NCI-H226 (cell line): ENCODE results near the gene POLR2E.

Source experiments
- DNase-seq: peaks from one replicate; pipeline ENCODE4 v3.0.0-alpha.2; 2015

Gene POLR2E

DNA sequence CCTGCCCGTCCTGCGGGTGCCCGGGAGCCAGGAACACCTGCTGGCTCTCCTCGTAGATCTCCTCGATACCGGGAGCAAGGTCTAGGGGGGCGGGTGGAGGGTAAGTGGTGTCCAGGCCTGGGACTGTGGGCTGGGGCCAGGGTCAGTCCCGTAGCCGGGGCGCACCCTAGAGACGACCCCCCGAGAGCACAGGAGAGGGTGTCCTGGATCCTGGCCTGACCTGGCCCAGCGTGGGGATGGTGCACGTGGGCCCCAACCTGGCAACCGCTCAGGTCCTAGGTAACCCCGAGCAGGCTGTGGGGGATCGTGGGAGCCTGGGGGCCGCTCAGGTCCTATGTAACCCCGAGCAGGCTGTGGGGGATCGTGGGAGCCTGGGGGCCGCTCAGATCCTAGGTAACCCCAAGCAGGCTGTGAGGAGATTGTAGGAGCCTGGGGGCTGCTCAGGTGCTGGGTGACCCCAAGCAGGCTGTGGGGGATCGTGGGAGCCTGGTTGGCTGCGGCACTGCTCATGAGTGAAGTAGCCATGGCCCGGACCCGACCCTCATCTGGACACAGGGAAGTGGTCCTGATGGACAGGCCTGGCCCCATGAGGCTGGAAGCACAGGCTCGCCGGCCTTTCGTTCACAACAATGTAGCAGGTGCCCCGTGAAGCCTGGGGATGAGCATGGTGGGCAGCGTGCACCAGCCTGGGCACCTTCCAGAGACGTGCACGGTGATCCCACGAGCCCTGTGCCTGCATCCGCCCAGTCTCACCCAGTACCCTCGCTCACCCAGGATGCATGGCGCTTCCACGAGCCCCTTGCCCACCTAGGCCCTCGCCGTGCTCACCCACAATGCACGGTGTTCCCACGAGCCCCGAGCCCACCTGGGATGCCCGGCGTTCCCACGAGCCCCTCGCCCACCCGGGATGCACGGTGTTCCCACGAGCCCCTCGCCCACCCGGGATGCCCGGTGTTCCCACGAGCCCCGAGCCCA, 14.8 kb upstream of the POLR2E start:
- no peak for DNase-seq

DNA sequence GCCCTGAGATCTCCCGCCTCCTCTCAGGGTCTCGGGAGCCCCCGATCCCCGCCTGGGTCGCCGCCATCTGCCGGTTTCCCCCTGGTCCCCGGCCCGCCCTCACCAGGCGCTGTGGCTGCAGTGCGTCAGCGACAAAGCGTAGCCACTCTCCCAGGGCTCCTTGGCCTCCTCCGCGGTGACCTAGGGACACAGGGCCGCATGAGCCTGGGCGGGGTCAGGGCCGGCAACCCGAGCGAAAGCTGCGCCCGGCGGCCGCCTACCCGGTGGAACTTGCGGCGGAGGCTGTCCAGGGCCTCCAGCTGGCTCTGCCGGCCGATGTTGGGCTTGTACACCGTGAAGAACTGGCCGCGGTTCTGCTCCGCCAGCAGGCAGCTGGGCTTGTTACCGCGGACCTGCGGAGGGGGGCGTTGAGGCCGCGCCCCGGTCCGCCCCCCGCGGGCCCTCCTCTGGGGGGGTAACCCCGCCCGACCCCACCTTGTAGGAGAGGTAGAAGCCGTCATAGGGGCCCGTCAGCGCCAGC, 13.9 kb upstream of the POLR2E start:
- no peak for DNase-seq

DNA sequence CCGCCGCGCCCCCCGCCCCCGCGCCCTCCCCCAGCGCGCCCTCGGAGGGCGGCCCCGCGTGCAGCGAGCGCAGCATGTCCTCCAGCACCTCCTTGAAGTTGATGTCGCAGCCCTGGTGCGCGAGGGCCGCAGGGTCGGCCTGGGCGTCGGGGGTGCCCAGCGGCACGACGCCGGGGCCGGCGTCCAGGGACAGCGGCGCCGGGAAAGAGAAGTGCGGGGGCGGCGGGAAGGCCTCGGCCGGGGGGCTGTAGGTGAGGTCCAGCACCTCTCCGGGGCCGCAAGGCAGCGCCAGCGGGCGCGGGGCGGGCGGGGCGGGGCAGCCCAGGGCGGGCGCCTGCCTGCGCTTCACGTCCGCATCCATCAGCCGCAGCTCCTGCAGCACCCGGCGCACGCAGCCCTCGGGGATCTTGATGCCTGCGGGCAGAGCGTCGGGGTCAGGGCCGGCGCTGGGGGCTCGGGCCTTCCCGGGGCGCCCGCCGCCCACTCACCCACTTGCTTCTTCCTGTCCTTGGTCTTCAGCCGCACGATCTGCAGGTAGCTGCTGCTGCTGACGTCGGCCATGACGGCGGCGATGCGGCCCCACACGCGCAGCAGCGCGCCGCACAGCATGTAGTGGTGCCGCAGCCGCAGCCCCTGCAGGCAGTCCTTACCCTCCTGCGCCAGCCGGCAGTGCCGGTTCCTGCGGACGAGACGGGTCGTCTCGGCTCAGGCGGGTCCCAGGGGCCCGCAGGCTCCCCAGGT, 13.3 kb upstream of the POLR2E start:
- no peak for DNase-seq

DNA sequence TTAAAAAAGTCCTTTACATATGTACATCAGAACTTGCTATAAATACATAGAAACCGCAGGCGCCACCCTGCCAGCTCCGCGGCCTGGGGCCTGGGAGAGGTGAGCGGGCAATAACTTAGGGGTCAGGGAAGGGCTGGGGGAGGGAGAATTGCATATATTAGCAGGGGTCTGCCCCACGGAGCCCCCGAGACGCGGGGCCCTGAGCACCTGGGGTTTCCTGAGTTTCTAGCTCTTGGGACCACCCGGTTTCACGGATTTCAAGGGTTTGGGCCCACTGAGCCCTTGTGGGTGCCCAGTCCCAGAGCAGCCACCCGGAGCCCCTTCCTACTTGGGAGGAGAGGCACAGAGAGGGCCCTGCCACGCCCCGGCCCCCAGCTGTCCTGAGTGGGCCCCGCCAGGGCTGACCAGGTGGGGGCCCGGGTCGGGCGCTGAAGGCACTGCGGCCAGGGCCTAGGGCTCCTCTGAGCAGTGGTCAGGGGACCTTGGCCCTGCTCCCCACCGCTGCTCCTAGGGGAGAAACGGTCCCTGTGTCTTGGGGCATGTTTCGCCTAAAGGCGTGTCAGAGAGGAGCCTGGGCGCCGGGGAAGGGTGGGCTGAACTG, 12.6 kb upstream of the POLR2E start:
- DNase-seq, result no peak

DNA sequence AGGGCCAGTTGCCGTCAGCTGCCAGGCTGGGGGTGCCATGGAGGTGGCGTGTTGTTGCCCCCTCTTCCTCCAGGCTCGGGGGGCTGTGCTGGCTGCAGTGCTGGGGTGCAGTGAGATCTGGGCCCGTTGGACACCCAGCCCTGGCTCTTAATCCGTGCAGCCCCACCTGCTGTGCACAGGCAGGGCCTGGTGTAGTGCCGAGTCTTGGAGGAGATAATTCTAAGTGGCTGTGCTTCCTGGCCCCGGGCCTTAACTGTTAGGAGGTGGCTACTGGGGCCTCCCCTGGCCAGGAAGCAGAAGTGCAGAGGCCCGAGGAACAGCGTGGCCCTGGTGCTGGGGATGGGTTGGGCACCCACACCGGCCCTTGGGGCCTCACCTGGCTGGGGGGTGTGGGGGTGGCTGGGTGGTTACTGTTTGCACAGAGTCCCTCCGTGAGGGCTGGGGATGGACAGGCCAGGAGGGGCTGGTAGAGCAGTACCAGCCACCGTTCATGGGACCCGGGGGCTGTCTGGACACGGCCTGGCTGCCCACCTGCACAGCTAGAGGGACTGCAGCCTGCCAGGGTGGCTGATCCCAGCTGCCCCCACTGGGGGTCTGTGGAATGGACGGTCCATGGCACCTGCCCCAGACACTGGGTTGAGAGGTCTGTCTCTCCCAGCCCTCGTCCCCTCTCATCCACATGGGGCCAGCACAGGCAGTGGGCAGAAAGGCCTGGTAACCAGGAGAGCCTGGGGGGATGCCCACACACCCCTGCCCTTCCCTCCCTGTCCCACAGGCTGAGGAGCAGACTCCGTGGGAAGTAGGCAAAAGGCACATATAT, 11.9 kb upstream of the POLR2E start:
- peak; percentile 76 for DNase-seq

DNA sequence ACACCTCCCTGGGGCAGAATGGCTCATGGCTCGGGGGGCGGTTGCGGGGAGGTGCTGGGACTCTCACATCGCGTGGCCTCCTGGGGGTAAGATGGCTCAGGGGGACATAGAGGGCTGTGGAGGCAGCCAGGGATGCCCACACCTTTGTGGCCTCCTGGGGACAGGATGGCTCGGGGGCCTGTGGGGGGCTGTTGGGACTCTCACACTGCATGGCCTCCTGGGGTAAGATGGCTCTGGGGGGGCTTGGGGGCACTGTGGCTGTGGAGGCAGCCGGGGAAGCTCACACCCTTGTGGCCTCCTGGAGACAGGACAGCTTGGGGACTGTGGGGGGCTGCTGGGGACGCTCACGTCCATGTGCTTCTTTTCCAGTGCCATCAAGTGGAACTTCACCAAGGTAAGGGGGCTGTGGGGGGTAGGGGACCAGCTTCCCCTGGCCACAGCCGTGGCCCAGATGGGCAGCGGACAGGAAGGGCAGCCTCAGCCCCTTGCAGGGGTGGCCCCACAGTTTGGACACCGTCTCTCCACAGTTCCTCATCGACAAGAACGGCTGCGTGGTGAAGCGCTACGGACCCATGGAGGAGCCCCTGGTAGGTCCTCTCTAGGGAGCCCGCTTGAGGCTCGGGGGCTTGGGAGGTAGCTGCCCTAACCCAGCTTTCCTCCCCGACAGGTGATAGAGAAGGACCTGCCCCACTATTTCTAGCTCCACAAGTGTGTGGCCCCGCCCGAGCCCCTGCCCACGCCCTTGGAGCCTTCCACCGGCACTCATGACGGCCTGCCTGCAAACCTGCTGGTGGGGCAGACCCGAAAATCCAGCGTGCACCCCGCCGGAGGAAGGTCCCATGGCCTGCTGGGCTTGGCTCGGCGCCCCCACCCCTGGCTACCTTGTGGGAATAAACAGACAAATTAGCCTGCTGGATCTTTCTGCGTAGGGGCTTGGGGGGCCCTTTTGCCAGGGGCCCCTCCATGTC, 11.0 kb upstream of the POLR2E start:
- no peak for DNase-seq

DNA sequence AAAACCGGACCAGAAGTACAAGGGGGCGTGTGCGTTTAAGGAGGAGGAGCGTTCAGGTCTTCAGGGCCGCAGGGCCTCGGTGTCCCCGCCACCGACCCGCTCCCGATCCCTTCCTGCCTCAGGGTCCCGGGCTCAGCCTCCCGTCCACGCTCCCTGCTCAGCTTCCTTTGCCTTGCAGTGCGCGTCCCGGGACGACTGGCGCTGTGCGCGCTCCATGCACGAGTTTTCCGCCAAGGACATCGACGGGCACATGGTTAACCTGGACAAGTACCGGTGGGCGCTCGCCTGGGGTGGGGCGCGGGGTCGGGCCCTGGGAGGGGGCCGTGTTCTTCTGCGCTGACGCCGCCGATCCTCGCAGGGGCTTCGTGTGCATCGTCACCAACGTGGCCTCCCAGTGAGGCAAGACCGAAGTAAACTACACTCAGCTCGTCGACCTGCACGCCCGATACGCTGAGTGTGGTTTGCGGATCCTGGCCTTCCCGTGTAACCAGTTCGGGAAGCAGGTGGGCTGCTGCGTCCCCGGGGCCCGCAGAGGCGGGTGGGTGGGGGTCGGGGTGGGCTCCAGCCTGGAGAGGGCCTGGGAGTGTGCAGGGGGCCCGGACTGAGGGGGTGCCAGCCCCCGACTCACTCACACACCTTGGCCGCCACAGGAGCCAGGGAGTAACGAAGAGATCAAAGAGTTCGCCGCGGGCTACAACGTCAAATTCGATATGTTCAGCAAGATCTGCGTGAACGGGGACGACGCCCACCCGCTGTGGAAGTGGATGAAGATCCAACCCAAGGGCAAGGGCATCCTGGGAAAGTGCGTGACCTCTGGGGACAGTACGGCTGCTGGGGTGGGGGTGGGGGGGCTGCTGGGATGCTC, 10.1 kb upstream of the POLR2E start:
- no peak for DNase-seq

DNA sequence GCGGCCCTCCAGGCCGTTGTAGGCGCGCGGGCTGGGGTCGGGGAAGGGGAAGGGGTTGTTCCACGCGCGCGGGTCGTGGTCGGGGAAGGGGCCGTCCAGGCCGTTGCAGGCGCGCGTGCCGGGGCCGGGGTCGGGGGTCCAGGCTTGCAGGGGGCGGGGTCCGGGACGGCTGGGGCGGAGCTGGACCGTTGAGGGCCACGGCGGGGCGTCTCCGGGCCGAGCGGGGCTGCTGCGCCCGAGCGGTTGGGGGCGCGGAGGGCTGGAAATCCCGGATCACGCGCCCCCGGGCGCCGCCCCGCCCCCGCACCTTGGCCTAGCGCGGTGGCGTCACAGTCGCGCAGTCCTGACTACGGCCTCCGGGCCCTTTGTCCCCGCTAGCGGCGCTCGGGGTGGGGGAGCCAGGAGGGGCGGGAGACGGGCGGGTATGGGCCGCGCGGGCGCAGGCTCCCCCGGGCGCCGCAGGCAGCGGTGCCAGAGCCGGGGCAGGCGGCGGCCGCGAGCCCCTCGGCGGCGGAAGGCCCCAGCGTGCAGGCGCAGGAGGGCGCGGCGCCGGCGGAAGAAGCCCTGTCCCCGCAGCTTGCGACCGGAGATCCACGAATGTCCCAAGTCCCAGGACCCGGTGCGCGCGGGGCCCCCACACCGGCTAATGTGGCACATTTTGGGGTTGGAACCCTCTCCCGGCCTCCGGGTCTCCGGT, 9.3 kb upstream of the POLR2E start:
- peak; percentile 65 for DNase-seq

DNA sequence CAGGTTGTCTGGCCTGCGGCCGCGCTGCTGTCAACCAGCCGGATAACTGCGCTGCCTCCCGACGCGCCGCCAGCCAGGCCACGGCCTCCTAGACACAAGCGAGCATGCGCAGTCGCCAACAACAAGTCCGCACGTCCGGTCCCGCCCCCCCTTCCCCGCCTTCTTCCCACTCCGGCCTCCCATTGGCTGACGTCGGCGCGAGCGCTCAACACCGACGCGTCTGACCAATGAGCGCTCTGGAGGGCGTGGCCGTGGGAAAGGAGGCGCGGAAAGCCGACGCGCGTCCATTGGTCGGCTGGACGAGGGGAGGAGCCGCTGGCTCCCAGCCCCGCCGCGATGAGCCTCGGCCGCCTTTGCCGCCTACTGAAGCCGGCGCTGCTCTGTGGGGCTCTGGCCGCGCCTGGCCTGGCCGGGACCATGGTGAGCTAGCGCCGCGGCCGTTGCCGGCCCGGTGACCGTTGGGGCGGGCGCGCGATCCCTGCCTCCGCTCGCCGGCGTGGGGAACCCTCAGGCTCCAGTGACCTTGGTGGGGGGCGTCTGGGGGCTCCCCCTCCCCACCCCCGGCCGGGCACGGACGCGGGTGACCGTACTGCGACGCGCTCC, 8.6 kb upstream of the POLR2E start, which contains the start of gene GPX4:
GPX4 (plus strand) TSS at position 287 of the 603 bp plus-strand sequence; CDS start at position 337, 50 bp downstream.
- DNase-seq, result peak; percentile 97

DNA sequence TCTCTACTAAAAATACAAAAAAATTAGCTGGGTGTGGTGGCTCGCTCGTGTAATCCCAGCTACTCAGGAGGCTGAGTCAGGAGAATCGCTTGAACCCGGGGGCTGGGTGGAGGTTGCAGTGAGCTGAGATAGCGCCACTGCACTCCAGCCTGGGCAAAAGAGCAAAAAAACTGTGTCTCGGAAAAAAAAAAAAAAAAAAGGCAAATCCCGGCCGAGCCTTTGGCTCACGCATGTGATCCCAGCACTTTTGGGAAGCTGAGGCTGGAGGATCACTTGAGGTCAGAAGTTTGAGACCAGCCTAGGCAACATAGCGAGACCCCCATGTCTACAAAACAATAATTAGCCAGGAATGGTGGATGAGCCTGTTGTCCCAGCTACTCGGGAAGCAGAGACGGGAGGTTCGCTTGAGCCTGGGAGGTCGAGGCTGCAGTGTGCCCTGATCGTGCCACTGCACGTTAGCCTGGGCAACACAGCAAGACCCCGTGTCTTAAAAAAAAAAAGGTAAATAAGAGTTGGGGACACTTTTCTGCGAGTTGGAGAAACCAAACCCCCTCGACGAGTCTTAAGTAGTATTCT, 8.0 kb upstream of the POLR2E start:
- DNase-seq, result peak; percentile 46

DNA sequence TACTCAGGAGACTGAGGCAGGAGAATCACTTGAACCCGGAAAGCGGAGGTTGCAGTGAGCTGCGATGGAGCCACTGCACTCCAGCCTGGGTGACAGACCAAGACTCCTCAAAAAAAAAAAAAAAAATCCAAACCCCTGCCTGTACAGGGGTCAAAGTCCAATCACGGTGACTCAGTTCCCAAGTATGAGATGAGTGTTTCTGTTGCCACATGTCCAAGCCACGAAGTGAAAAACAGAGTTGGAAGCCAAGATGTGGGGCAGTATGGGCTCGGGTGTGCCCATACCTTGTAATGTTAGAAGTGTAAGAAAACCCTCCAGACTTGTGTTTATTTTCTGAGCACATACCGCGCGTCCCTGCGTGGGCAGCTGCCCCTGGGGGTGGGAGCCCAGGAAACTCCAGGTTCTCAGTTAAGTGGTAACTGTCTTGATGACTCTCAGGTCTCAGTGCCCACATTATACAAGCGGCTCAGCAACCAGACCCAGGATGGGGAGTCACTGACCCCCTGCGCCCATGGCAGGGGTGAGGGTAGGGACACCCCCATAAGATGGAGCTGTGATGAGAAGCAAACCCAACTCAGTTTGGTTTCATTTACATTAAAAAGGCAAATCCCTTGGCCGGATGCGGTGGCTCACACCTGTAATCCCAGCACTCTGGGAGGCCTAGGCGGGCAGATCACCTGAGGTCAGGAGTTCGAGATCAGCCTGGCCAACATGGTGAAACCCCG, 7.4 kb upstream of the POLR2E start:
- peak; percentile 96 for DNase-seq

DNA sequence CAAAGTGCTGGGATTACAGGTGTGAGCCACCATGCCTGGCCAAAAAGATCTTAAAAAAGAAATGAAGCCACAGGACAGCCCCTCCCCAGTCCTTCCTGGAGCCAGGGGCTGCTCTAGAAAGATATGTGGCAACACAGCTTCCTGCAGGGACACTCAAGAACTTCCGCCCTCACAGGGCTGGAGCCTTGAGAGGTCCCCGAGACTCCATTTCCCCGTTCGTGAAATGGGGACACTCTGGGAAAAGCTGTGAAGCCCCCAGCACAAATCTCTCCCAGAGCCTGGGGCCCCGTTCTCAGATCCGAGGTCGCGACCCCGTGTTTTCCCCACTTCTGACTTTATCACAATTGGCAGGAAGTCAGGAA, 6.1 kb upstream of the POLR2E start:
- DNase-seq, result no peak

DNA sequence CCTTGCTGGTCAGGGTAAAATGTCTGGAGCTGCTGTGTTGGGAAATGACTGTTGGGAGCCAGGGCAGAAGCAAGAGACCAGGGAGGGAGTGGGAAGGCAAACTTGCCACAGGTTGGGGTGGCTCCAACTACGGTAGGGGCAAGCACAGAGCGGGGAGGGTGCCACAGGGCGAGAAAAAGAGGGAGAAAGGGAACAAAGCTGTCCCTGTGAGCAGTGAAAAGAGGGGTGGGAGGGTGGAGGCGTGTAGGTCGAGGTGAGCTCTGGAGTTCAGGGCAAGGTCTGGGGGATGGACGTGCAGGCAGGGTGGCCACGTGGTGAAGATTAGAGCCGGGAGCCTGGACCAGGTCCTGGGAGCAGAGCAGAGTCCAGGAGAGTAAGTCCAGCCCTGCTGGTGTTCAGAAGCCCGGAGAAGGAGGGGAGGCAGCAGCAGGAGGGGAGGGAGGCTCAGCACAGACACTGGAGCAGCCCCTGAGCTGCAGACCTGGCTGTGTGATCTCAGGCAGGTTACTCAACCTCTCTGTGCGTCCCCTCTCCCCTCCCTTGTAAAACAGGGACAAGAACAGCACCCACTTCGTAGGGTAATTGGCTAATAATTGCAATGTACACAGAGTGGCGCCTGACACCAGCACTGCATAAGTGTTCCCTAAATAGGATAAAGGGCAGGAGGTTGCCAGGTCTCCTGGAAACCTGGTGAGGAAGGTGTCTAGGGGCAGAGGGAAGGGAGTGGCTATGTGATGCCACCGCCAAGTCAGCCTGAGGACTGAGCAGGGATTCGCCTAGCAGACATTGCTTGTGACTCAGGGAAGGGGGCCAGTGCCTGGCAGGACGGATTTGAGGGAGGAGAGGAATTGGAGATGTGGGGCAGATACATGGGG, 3.2 kb upstream of the POLR2E start:
- no peak for DNase-seq

DNA sequence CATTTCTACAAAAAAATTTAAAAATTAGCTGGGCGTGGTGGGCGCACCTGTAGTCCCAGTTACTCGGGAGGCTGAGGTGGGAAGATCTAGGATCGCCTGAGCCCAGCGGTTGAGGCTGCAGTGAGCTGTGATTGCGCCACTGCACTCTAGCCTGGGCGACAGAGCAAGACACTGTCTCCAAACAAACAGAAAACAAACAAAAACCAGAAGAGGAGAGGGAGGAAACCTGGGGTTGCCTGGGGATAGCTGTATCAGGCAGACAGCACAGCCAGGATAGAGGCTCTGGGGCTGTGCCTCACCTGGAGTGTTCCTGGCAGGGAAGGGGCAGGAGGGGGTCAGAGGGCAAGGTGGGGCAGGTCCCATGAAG, 2.6 kb upstream of the POLR2E start:
- no peak for DNase-seq

DNA sequence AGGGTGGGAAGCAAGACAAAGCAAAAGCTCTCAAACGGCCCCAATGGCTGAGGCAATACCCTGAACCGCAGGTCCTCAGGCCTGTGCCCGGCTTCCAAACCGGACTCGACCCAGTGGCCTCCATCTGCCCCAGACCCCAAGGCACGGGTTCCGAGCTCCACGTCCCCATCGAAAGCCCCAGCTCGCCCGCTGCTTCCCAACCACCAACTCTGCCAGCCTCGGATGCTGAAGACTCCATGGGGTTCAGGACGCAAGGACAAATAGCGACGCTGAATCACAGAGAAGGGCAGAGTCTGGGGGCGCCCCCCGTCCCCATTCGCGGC, 559 bp downstream of the POLR2E start:
- DNase-seq, result no peak

DNA sequence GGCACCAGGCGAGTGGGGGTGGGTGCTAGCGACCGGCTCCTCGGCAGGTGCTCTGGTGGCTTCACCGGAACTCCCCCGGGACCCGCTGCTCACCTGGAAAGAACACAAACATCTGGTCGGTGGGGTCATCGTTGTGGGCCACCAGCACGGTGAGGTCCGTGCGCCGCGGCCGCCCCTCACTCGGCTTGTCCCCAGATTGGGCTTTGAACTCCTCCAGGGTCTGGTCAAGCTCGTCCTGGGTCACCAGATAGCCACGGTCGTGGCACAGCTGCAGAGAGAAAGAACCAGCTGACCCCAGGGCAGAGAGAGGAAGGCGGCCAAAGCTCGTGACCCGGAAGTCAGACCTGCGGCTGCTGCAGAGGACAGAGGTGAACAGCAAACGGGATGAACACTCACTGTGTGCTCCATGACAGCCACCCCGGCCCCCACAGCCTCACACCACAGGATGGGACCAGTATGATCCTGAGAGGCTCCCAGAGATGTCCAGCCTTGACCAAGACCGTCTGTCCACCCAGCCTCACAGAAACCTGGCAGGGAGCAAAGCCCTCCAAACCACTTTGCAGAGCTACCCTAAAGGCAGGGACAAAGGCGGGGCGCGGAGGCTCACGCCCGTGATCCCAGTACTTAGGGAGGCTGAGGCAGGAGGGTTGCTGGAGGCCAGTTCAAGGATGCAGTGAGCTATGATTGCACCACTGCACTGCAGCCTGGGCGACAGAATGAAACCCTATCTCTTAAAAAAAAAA, 1.2 kb downstream of the POLR2E start:
- DNase-seq, result no peak
